BJ (cell line): Measurements from ENCODE around the gene THAP7. TPM values are rescaled to one million over a fixed set of nuclear protein-coding genes. Genes with fewer than 3 reads are reported as not detected.
A peak's percentile ranks its signal among the peaks of the same experiment; 100 is the strongest.

ENCODE experiments used
- CTCF ChIA-PET: fragments of 350-600 bp; formaldehyde crosslinking; extraction: SDS; loops from one replicate; lab custom pipeline; 2021; ENCODE audit warnings: antibody characterized with exemption, inconsistent platforms; lab: Yijun Ruan, JAX
- POLR2A ChIA-PET: fragments of 300-600 bp; sonication (Branson Sonifier 250); formaldehyde crosslinking; extraction: SDS; loops from one replicate; lab custom pipeline; 2021; ENCODE audit warnings: antibody characterized with exemption; lab: Charles Lee
- DNase-seq: peaks from one replicate; pipeline ENCODE4 v3.0.0-alpha.2; 2011; ENCODE audit warnings: low read depth
- H3K27me3 ChIP-seq: 2 replicates; pipeline ENCODE4 v1.6.0; 2011; ENCODE audit warnings: low read length; ENCODE audit not compliant: control insufficient read depth, insufficient read depth
- H3K36me3 ChIP-seq: 2 replicates; pipeline ENCODE4 v1.5.1; 2011; ENCODE audit warnings: low read length; ENCODE audit not compliant: control insufficient read depth, insufficient read depth
- H3K4me3 ChIP-seq: 2 replicates; pipeline ENCODE4 v1.5.1; 2011; ENCODE audit warnings: low read depth, mild to moderate bottlenecking, control low read depth, low read length
- CTCF ChIP-seq: IDR thresholded peaks from 2 replicates; pipeline ENCODE4 v1.5.1; 2011; ENCODE audit warnings: low read depth, mild to moderate bottlenecking, control low read depth, inconsistent platforms, low read length, moderate library complexity; ENCODE audit not compliant: insufficient read depth
- polyA plus RNA-seq: library from polyadenylated mRNA; depleted of rRNA; stranded (reverse); fragments of >200 nt; gene quantifications from 2 replicates; pipeline ENCODE4 v1.2.3, GENCODE V29; 2011

The THAP7 gene
- polyA plus RNA-seq, 1 experiment, result 24.4 TPM

- peak overlapping the region; percentile 71 for H3K4me3 ChIP-seq
- DNase-seq, result no peak
- 0 out of 2 replicates have a peak, but pooled peaks have one; percentile 8 for TF ChIP-seq CTCF
- ChIA-PET CTCF (interaction anchor here (0.9 to 2.1 kb wide), 4 partner anchors 10 to 114 kb away, joined by 3 to 5 read pairs (median 4); partner anchors contain the start of gene LZTR1), POLR2A (no interaction called here)
- H3K36me3 ChIP-seq, result peaks cover 22% of the 10 kb centered on the region
- no peaks in the 10 kb centered on the region for H3K27me3 ChIP-seq
Observed at GRCh38 chr22:21000207-21000986, 1.5 kb downstream of the THAP7 start.

- no peak for TF ChIP-seq CTCF
- no peak overlapping the region for H3K4me3 ChIP-seq
- CTCF ChIA-PET, result interaction anchor here (0.9 to 2.1 kb wide), 3 partner anchors 12 to 39 kb away, joined by 3 to 5 read pairs (median 4); partner anchors contain the start of gene LZTR1
- no peaks in the 10 kb centered on the region for H3K27me3 ChIP-seq
- POLR2A ChIA-PET, result no interaction called here
- DNase-seq, result no peak
- peaks cover 23% of the 10 kb centered on the region for H3K36me3 ChIP-seq
Observed at GRCh38 chr22:20999350-21000206, 2.3 kb downstream of the THAP7 start.

- Histone ChIP-seq H3K36me3 (peaks cover 27% of the 10 kb centered on the region), H3K4me3 (no peak overlapping the region), H3K27me3 (no peaks in the 10 kb centered on the region)
- POLR2A ChIA-PET, result no interaction called here
- no peak for TF ChIP-seq CTCF
- CTCF ChIA-PET, result interaction anchor here (0.9 to 2.1 kb wide), 4 partner anchors 11 to 113 kb away, joined by 3 to 5 read pairs (median 4); partner anchors contain the start of gene LZTR1
- no peak for DNase-seq
Observed at GRCh38 chr22:20998411-20999336, 3.2 kb downstream of the THAP7 start.

- POLR2A ChIA-PET, result no interaction called here
- no peaks in the 10 kb centered on the region for H3K27me3 ChIP-seq
- TF ChIP-seq CTCF, result no peak
- H3K36me3 ChIP-seq, result peaks cover 32% of the 10 kb centered on the region
- DNase-seq, result no peak
- no peak overlapping the region for H3K4me3 ChIP-seq
- CTCF ChIA-PET, result interaction anchor here (1.1 kb wide), 1 partner anchor 112 kb away, joined by 4 read pairs; no protein-coding TSS in a partner anchor
Observed at GRCh38 chr22:20997536-20998257, 4.2 kb downstream of the THAP7 start.
